ENCODE results near the gene PRKCE.
"Not testable (repeated sequence)": the region's sequence is repeated elsewhere in the genome, so short reads cannot be mapped to it uniquely, and the experiment has no call there.

PRKCE gene

GRCh38 chr2:45695480-45696007 lies 44.1 kb downstream of the PRKCE start:
- not testable (repeated sequence) for H3K4me3 ChIP-seq (ENCODE audit: low read depth, low read length)

DNA sequence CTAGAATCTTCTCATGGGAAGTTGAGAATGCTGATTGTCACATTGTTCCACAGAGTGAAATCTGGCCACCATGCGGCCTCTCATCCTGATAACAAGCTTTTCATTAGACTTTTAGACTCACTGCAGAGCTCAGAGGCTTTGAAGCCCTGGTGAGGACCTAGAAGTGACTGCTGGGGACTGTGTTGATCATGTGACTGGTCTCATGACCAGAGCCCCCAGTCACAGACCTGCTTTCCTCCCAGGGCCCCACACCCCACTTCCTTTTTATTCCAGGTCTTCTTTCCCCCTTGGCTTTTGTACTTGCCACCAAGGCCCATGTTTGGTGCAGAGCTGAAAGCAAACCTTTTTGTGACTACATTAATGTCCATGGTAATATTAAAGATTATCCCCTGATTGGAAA lies 45.2 kb downstream of the PRKCE start:
- H3K4me3 ChIP-seq (ENCODE audit: low read depth, low read length): no peak overlapping the region

DNA sequence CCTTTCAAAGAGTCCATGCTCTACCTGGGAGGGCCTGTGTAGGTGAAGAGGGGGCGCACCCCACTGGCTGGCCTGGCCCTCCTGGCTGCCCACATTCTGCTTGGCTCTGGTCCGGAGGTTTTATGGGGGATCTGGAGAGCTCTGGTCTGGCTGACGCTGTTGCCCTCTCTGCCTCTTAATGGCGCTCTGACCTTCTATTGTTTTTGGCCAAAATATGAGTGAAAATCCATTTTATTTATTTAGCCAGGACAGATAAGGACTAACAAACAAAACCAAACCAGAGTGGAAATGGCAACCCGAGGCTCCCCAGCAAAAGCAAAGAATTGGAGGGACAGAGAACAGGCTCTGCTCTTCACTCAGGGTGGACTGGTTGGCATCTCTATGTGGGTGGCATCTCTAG lies 45.7 kb downstream of the PRKCE start:
- H3K4me3 ChIP-seq (ENCODE audit: low read depth, low read length): no peak overlapping the region

DNA sequence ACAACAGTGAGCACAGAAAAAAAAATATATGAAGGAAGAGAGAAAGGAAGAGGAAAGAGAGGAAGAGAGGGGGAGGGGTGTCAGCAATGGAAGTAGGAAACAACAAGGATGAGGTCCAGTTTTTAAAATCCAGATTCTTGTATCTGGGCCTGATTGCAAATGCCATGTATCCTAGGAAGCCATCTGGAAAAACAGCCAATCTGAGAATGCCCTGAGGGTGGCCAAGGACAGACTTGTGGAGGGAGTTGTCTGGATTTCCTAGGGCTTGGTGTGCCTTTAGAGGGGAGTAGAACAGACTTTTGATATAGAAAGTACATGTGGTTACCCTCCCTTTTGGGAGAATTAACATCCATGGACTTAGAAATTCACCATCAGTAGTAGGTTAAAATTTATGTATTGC lies 47.1 kb downstream of the PRKCE start:
- H3K4me3 ChIP-seq (ENCODE audit: low read depth, low read length): no peak overlapping the region

- H3K4me3 ChIP-seq (ENCODE audit: low read depth, low read length): no peak overlapping the region
Observed at GRCh38 chr2:45699032-45699658, 47.7 kb downstream of the PRKCE start.

GRCh38 chr2:45700407-45701013 lies 49.0 kb downstream of the PRKCE start:
- no peak overlapping the region for H3K4me3 ChIP-seq (ENCODE audit: low read depth, low read length)

DNA sequence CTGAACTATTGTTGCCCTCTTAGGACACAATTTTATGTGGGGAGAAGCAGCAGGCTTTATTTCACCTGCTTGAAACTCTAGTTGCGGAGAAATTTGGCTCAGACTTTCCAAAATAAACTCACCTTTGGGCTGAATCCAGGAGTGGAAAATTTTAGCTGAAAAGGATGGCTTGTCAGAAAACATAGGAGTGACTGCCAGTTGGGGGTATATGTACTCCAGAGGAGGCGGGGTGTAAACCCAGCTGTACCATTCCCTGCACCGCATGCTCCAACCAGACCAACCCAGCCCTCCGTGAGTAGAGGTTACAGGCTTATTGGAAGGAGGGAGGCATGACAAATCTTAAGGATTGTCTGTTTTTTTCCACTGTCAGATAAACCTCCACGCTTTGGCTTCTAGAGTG lies 53.8 kb downstream of the PRKCE start:
- no peak overlapping the region for H3K4me3 ChIP-seq (ENCODE audit: low read depth, low read length)

GRCh38 chr2:45706033-45706432 lies 54.6 kb downstream of the PRKCE start:
- H3K4me3 ChIP-seq (ENCODE audit: low read depth, low read length): no peak overlapping the region

DNA sequence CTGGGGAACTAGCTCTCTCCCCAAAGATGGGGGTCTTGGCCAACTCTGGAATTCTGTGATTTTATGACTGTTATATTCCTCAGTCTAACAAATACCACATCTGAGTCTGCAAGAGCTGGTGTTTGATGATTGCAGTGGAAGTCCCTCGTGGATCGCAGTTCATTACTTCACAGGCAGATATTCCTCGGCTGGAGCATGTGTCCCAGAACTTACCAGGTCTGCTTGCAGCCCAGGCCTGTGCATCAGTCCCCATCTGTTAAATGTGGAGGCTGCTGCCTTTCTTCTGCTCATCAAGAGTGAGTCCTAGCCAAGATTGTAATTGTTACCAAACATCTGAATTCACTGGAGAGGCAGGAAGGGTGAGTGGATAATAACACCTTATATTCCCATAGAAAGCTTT lies 55.5 kb downstream of the PRKCE start:
- H3K4me3 ChIP-seq (ENCODE audit: low read depth, low read length): no peak overlapping the region

DNA sequence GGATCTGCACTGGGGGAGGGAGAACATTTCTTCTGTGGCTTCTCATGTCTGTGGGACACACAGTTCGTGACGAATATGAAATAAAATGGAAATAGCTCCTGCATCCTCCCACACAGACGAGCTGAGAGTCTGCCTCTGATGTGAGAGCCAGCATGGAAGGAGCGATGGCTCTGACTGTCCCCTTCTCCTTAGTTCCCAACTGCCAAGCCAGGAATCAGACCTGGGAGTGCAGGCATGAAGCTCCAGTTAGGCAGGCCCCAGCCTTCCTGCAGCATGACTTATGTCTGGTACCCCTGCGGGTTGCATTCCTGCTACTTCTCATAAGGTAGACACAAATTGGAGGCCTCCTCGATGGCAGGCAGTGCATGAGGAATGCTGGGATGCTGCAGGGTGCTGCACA lies 56.2 kb downstream of the PRKCE start:
- no peak overlapping the region for H3K4me3 ChIP-seq (ENCODE audit: low read depth, low read length)

DNA sequence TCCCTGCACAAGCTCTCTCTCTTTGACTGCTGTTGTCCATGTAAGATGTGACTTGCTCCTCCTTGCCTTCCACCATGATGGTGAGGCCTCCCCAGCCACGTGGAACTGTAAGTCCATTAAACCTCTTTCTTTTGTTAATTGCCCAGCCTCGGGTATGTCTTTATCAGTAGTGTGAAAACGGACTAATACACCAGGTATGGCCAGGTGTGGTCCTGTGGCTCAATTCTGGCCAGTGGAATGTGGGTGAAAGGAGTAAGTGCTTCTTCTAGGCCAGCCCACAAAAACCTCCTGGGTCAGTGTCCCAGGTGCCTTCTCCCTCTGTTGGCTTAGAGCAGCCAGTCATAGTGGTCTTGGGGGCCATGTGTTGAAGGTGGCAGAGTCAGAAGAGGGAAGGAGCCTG lies 57.0 kb downstream of the PRKCE start:
- H3K4me3 ChIP-seq (ENCODE audit: low read depth, low read length): no peak overlapping the region

DNA sequence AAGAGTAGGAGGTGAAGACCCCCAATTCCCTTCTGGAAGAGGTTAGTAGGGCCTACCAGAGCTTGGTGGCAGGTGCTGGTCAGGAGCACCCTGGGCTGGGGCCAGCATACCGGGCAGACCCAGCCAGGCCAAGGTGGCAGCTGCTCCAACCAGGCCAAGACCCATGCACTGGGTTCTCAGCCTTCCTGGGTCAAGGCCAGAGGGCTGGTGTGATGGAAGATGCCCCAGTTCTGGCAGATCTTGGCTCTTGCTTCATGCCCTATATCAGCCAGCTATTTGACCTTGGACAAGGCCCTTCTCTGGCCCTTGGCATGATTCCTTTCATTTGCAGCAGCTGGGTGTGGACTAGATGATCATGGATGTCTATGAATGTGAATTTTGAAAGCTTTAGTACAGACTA lies 57.7 kb downstream of the PRKCE start:
- H3K4me3 ChIP-seq (ENCODE audit: low read depth, low read length): no peak overlapping the region

DNA sequence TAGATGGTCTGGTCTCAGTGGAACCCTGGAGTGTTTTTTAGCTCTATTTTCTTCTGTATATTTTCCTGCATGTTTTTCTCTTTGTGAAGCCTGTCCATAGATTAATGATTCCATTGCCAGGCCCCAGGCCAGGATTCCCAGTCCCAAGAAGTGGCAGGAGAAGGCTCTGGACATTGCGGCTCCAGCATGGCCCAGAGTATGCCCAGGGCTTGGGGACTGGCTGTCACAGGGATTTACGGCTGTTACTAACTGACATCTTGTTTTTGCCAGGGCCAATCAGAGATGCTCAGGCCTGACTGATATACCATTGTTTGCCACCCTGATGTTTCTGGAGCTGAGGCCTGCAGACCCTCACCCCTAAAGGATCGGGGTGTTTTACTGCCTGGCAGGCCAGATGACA lies 59.0 kb downstream of the PRKCE start:
- H3K4me3 ChIP-seq (ENCODE audit: low read depth, low read length): no peak overlapping the region

- H3K4me3 ChIP-seq (ENCODE audit: low read depth, low read length): no peak overlapping the region
Observed at GRCh38 chr2:45711224-45711623, 59.7 kb downstream of the PRKCE start.

- no peak overlapping the region for H3K4me3 ChIP-seq (ENCODE audit: low read depth, low read length)
Observed at GRCh38 chr2:45712570-45712969, 61.1 kb downstream of the PRKCE start.

- H3K4me3 ChIP-seq (ENCODE audit: low read depth, low read length): no peak overlapping the region
Observed at GRCh38 chr2:45713136-45713535, 61.7 kb downstream of the PRKCE start.

DNA sequence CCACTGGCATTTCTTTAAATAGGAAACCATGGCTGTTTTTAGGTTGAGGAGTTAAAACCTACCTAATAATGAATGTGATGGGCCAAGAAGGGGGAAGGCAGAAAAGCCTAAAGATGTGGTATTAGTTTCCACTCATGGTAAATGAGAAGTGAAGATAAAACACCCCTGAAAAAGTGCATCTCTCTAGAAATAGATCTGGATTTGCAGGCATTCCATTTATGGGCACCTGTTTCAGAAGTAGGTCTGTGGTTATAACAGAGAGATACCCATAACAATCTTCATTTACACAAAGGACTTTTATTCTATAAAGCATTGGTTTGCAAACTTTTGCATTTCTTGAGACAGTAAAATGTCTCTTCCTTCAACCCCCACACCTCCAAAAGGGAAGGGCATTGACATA lies 62.1 kb downstream of the PRKCE start:
- H3K4me3 ChIP-seq (ENCODE audit: low read depth, low read length): no peak overlapping the region

- no peak overlapping the region for H3K4me3 ChIP-seq (ENCODE audit: low read depth, low read length)
Observed at GRCh38 chr2:45714679-45715078, 63.2 kb downstream of the PRKCE start.

- H3K4me3 ChIP-seq (ENCODE audit: low read depth, low read length): no peak overlapping the region
Observed at GRCh38 chr2:45715601-45716379, 64.3 kb downstream of the PRKCE start.

GRCh38 chr2:45716432-45716831 lies 65.0 kb downstream of the PRKCE start:
- not testable (repeated sequence) for H3K4me3 ChIP-seq (ENCODE audit: low read depth, low read length)

DNA sequence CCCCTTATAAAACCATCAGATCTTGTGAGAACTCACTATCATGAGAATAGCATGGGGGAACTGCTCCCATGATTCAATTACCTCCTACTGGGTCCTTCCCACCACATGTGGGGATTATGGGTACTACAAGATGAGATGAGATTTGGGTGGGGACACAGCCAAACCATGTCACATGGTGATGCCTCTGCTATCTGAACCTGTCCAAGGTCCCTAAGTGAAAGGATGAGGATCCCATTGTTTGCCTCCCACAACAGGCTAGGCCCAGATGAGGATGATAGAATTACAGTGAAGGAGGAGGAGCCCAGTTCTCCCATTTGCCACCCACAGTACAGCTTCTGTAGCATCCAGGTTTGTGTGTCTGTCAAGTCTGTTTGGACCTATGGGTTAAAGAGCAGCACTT lies 65.4 kb downstream of the PRKCE start:
- no peak overlapping the region for H3K4me3 ChIP-seq (ENCODE audit: low read depth, low read length)

- no peak overlapping the region for H3K4me3 ChIP-seq (ENCODE audit: low read depth, low read length)
Observed at GRCh38 chr2:45720210-45720609, 68.7 kb downstream of the PRKCE start.
